ENCODE measurements around the gene NBAS. TPM values are rescaled to one million over a fixed set of nuclear protein-coding genes. Genes with fewer than 3 reads are reported as not detected.
A peak's percentile ranks its signal among the peaks of the same experiment; 100 is the strongest.

Gene NBAS
- total RNA-seq, 1 experiment from 2014 or later: 35.1 TPM

DNA sequence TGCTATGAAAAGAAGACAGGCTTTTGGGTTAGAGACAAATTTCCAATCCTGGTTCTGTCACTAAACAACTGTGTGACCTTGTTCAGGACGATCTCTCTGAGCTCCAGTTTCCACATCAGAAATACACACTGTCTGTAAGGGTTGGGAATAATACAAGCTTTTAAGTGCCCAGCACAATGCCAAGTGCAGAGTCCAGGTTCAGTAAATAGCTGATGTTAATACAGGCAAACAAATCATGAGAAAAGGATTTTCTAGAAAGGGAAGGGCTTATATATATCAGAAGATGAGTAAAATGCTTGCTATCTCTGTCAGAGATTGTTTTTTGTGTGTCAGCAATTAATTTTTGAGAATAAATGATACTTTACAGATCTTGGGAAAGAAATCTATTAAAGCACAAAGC, 388.3 kb downstream of the NBAS start:
- no peak for DNase-seq (ENCODE audit: low read depth)

GRCh38 chr2:15170070-15170775, 390.9 kb downstream of the NBAS start:
- DNase-seq (ENCODE audit: low read depth): no peak

- peak; percentile 97 for DNase-seq (ENCODE audit: low read depth)
Observed at GRCh38 chr2:15169326-15170069, 391.6 kb downstream of the NBAS start.

GRCh38 chr2:15168116-15168515, 393.0 kb downstream of the NBAS start:
- DNase-seq (ENCODE audit: low read depth): no peak

GRCh38 chr2:15166878-15167277, 394.3 kb downstream of the NBAS start:
- DNase-seq (ENCODE audit: low read depth): no peak

- DNase-seq (ENCODE audit: low read depth): no peak
Observed at GRCh38 chr2:15163326-15163725, 397.8 kb downstream of the NBAS start.

GRCh38 chr2:15162620-15163019, 398.5 kb downstream of the NBAS start:
- DNase-seq (ENCODE audit: low read depth): no peak

GRCh38 chr2:15160201-15160991, 400.7 kb downstream of the NBAS start:
- DNase-seq (ENCODE audit: low read depth): no peak

DNA sequence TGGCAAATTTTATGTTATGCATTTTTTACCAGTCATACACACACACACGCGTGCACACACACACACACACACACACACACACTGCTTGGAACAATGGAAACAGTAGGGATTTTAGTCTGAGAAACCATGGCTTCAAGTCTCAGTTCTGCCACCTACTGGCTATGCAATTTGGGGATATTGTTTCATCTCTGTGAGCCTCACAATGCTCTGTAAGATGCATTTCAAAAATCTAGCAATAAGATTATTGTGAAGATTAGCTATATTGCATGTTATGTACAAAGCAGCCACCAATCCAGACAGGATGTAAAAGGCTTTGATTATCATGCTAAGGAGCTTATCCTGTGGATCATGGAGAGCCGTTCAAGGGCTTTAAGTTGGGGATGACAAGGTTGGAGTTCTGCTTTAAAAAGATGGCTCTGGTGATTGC, 401.4 kb downstream of the NBAS start:
- DNase-seq (ENCODE audit: low read depth): peak; percentile 59

DNA sequence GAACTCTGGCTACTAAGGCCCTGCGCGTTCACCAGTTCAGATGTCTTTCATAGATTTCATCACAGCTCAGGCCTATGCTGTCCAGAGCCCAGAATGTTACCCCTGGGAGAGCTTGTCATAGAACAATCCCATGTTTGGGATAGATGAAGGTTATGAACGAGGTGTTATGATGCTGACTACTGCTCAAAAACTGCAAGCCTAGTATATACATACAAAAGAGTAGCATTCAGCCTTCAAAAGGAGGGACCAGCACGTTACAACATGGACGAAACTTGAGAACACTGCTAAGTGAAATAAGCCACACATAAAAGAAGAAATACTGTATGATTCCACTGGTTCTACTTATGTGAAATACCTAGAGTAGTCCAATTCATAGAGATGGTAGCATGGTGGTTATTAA, 401.9 kb downstream of the NBAS start:
- DNase-seq (ENCODE audit: low read depth): no peak

DNA sequence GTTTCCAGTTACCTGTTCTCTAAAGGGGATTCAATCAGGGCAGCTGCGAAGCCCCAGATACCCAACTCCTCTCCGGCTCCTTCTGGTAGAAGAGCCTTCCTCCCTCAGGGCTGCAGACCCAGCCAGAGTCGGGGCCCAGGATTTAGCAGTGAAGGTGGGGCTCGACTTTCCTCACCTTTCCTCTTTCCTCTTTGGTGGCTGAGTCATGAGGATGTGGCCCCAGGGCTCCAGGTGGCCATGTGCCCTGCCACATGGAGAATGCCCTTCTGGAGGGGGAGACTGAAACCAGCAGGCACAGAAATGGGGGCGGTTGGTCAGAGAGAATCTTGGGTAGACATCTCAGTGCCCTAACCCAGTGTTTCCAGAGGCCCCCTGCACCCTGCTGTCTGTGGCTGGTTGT, 402.6 kb downstream of the NBAS start:
- no peak for DNase-seq (ENCODE audit: low read depth)

DNA sequence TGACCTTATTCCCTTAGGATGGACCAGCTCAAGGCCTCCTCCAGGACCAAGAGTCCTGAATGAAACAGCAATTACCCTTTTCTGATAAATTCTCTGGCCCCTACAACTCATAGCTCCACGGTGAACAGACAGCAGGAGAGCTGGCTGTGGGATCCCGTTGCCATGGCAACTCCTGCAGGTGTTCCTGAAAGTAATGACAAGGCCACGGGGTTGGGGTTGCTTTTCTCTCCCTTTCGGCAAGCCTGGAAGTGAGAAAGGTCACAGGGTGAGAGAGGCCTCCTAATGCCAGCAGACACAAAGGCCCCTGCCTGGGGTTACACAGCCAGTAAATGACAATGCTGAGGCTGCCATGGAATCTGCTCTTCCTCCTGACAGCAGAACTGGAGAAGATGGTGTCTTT, 403.0 kb downstream of the NBAS start:
- DNase-seq (ENCODE audit: low read depth): no peak

DNA sequence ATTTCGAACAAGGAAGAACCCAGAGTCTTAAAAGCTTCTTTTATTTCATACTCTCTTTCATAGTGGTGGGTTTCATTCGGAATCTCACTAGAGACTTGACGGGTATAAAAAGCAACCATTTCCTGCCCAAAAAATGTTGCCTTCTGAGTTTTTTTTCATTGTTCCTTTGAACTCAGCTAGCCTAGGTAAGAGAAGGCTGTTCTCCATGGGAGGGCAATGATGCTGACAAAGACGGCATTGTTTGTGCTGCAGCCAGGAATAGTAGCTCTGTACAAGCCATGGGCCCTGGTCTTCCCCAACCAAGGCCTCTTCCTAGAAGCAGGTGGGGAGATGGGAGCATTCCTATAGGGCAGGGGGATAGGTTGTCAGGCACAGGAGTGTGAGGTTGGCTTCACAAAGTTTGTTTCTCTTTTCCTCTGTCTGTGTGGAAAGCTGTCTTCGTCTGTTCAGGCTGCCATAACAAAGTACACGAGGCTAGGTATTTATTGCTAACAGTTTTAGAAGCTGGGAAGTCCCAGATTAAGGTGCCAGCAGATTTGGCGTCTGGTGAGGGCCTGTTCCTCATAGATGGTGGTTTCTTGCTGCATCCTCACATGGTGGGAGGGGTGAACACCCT, 405.1 kb downstream of the NBAS start:
- no peak for DNase-seq (ENCODE audit: low read depth)

DNA sequence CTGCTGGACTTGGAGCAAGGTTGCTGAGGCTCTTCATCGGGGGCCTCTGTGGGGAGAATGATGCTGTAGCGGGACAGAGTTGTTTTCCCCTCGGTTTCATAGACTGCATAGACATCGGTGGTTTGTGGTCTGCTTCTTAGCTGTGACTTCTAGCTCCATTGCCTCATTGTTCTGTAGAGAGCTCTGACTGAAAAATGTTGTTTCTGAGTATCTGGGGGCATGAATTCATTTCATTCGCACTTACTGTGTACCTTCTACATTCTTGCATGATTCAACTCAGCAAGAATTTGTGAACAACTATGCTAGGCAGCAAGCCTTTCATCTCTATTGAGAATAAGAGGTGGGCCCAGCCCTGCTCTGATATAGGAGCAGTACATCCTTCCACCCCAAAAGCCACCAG, 406.8 kb downstream of the NBAS start:
- no peak for DNase-seq (ENCODE audit: low read depth)

DNA sequence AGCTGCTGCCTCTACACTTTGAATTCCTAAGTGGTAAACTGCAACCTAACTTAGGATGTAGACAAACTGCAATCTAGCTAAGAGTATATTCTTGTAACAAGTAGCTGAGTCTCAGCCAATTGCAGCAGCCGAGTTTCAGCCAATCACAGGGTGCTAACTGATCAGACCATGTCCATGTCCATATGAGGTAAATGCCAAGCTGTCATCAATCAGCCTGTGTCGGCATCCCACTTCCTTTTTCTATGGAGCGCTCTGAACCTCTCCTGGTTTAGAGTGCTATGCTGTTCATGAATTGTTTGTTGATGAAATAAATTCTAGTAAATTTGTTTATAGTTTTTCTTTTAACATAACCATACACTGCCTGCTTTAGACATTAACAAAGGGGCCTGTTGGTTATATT, 408.8 kb downstream of the NBAS start:
- no peak for DNase-seq (ENCODE audit: low read depth)

GRCh38 chr2:15149063-15149462, 412.1 kb downstream of the NBAS start:
- no peak for DNase-seq (ENCODE audit: low read depth)

GRCh38 chr2:15147591-15147990, 413.5 kb downstream of the NBAS start:
- DNase-seq (ENCODE audit: low read depth): no peak

DNA sequence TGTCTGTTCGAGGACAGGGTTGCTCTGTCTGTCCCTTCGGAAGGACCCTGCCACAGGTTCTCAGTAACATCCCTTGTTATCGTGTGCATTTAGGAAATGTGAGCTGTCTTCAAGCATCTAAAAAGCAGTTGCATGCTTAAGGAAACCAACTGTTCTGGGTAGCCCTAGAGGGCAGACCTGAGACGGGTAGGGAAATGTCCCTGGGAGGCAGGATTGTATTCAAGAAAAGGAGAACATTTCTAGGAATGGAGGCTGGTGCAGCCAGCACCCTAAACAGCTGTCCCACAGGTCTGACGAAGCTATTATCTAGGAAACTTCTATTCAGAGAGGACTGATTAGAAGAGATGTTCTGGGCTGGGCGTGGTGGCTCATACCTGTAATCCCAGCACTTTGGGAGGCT, 414.2 kb downstream of the NBAS start:
- DNase-seq (ENCODE audit: low read depth): no peak

DNA sequence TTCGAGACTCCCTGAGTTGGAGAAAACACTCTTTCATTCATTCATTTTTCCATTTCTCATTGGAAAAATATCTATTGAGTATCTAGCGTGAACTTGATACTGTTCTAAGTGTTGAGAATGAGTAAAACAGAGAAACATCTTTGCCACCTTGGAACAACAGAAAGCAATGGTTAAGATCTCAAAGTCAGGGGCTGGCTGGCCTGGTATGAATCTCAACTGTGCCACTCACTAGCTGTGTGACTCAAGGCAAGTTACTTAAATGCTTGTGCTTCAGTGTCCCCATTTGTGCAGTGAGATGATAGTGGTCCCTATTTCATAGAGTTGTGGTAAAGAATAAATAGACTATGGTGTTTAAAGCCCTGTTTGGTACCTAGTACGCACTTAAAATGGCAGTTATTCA, 415.2 kb downstream of the NBAS start:
- DNase-seq (ENCODE audit: low read depth): no peak

DNA sequence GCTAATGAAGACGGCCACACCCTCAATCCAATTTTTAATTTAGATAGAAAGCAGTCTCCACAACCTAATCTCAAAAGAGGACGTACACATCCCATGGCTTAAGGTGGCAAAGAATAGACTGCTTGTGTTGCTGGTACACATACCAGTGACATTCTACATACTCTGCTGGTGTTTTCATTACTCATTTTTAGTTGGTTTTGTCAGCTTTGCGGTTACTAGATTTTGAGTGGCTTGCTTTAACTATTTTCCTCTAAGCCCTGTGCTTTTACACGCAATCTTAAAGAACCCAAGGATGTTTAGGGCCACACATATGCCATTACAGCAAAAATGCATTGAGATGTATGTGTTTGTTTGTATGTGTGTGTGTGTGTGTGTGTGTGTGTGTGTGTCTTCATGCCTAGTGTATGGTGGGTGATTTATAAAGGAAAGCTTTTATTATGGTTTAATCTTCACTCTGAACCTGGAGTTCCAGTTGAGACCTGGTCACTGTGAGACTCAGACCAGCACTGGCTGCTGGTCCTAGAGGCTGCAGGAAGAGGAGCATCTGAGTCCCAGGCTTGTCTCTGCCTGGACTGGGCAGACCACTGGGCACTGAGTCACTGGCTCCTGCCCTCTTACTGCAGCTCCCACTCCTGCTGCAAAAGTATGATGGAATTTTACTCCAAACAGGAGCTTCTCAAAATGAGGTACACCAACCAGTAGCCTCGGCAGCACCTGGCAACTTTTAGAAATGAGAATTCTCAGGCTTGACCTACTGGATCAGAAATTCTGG, 415.9 kb downstream of the NBAS start:
- no peak for DNase-seq (ENCODE audit: low read depth)

- peak; percentile 5 for DNase-seq (ENCODE audit: low read depth)
Observed at GRCh38 chr2:15142069-15142689, 419.0 kb downstream of the NBAS start.

All from LHCN-M2 (cell line).